ENCODE results near the gene IL17RC. TPM values are rescaled to one million over a fixed set of nuclear protein-coding genes. Genes with fewer than 3 reads are reported as not detected.

Gene IL17RC
- total and polyA plus RNA-seq, 2 donors (not counting 3 experiments of a cell fraction or from before 2014, with no cell fraction given), result 18.7 to 19.9 TPM

DNA sequence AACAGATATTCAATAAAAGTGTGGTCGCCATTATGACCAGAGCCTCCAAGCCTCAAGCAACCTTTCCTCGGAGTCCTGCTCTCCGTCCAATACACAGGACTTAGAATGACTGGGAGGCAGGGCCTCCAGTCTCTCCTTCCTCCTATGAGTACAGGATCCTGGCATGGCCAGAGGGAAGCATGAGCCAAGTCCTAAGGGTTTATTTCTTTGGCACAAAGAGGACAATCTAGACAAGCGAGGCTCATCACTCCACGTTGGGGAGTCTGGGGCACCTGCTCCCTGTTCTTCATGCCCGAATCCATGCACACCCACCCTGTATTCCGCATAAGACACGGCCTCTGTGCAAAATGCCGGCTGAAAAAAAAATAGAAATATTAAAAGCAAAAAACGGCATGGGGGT lies 28.5 kb downstream of the IL17RC start:
- BruUV-seq (replicated peaks), result no TSS peak

More for the DNA sequence above, 28.5 kb downstream of the IL17RC start:
- POLR2A ChIA-PET, result no interaction called here
- Histone ChIP-seq H3K79me2 (ENCODE audit: control insufficient read depth, insufficient read depth, low read length) (no peaks in the 10 kb centered on the region), H3K27me3 (ENCODE audit: control insufficient read depth in 2 of 2, insufficient read depth in 2 of 2, low read length in 2 of 2) (no peaks in the 10 kb centered on the region), H3K9ac (replicated peaks; ENCODE audit: extremely low read depth, insufficient read depth, low read length) (no peak overlapping the region), H4K20me1 (replicated peaks; ENCODE audit: control insufficient read depth, extremely low read depth, insufficient read depth, low read length) (no peaks in the 10 kb centered on the region), H3K36me3 (ENCODE audit: control insufficient read depth in 2 of 2, extremely low read depth in 1 of 2, insufficient read depth in 2 of 2, low read length in 2 of 2) (peaks cover 0 to 3% of the 10 kb centered on the region in 2 experiments), H3K9me1 (replicated peaks; ENCODE audit: control insufficient read depth, extremely low read depth, insufficient read depth, low read length) (no peaks in the 10 kb centered on the region), H3K4me1 (ENCODE audit: control insufficient read depth, extremely low read depth, insufficient read depth, low read length) (peaks cover 3% of the 10 kb centered on the region), H3K9me3 (replicated peaks; ENCODE audit: control insufficient read depth, insufficient read depth, low read length) (no peaks in the 10 kb centered on the region), H2AFZ (ENCODE audit: low read depth, low read length) (no peak overlapping the region), H3K27ac (ENCODE audit: insufficient read depth, low read depth, low read length) (no peak overlapping the region), H3K4me2 (ENCODE audit: insufficient read depth, low read length) (no peak overlapping the region), H3K4me3 (replicated peaks in 1 of 3; ENCODE audit: insufficient read depth in 1 of 3, low read depth in 1 of 3, low read length in 3 of 3) (no peak overlapping the region)
- dilution Hi-C loops (cut with MboI; ENCODE audit: extremely low pct_ligation_motif_present, low sequenced_read_pairs) (no loop called here), intact Hi-C loops (cut with micrococcal nuclease) (loop anchor here (5.0 kb wide), 1 partner anchor 377 kb away; the partner anchor contains the start of gene SEC13)
- no peak for FAIRE-seq
- TF ChIP-seq GATA2 (IDR thresholded peaks at IDR 0.05; ENCODE audit: insufficient read depth, insufficient read length, low read depth, low read length) (no peak), EZH2 (IDR thresholded peaks at IDR 0.05; ENCODE audit: borderline replicate concordance, low read depth, low read length, severe bottlenecking) (no peak), JUN (IDR thresholded peaks at IDR 0.05; ENCODE audit: borderline replicate concordance, insufficient read depth, insufficient read length, low read depth) (no peak), POLR2AphosphoS5 (IDR thresholded peaks at IDR 0.05; ENCODE audit: insufficient read depth, low read depth, low read length) (no peak), POLR2A (IDR thresholded peaks at IDR 0.05; ENCODE audit: low read depth, low read length) (no peak), MAX (IDR thresholded peaks at IDR 0.05; ENCODE audit: insufficient read depth, insufficient read length) (no peak), MYC (IDR thresholded peaks at IDR 0.05; ENCODE audit: low read depth, low read length) (no peak), FOS (IDR thresholded peaks at IDR 0.05; ENCODE audit: borderline replicate concordance, insufficient read depth, low read length) (no peak), CTCF (IDR thresholded peaks at IDR 0.05; ENCODE audit: extremely low read depth in 1 of 2, insufficient read depth in 1 of 2, low read depth in 1 of 2, low read length in 2 of 2) (no peak)
- CTCF ChIA-PET, result interaction anchor here (0.6 to 2.5 kb wide), 12 partner anchors 13 to 296 kb away, joined by 3 to 105 read pairs (median 8); partner anchors contain the start of genes CRELD1, EMC3, FANCD2 and MTMR14
- no peak for DNase-seq (ENCODE audit: low read depth, low spot score)

Measured in endothelial cell of umbilical vein (primary cell).